ENCODE data around the gene SHFL. TPM values are rescaled to one million over a fixed set of nuclear protein-coding genes. Genes with fewer than 3 reads are reported as not detected.

The SHFL gene
- total RNA-seq, 5 donors from 2014 or later (not counting 1 experiment from before 2014, with no cell fraction given), result 75.5 to 116 (median 109) TPM

- Histone ChIP-seq H3K27ac (ENCODE audit: low read length) (no peak overlapping the region), H3K27me3 (replicated peaks in 1 of 2; ENCODE audit: control insufficient read depth in 2 of 2, extremely low read depth in 1 of 2, insufficient read depth in 2 of 2, low read length in 1 of 2) (no peaks in the 10 kb centered on the region), H3K9me3 (no peaks in the 10 kb centered on the region), H3K4me3 (ENCODE audit: control insufficient read depth in 1 of 2, extremely low read depth in 1 of 2, low read length in 1 of 2) (no peak overlapping the region), H3K4me1 (ENCODE audit: control insufficient read depth in 1 of 2, extremely low read depth in 1 of 2, insufficient read depth in 2 of 2, low read length in 2 of 2) (peaks cover 12 to 79% of the 10 kb centered on the region in 2 experiments), H3K36me3 (ENCODE audit: control insufficient read depth in 2 of 2, extremely low read depth in 1 of 2, insufficient read depth in 1 of 2, low read length in 1 of 2) (peaks cover 20 to 51% of the 10 kb centered on the region in 2 donors)
- 91% methylated on average over 14 of the region's 21 CpGs for WGBS (ENCODE audit: insufficient coverage)
- Mint-ChIP-seq H3K4me3 (peak overlapping the region in 1 of 3 donors; percentile 18), H3K36me3 (peaks cover 23% of the 10 kb centered on the region), H3K27me3 (no peaks in the 10 kb centered on the region), H3K4me1 (peaks cover 35 to 51% (median 44%) of the 10 kb centered on the region in 3 donors), H3K9me3 (no peaks in the 10 kb centered on the region), H3K27ac (peak overlapping the region in 1 of 2 donors; percentile 48)
- ATAC-seq (replicated peaks in 1 of 4) (no peak), DNase-seq (no peak)
- ChIA-PET POLR2A (no interaction called here), CTCF (interaction anchor here (0.6 to 2.1 kb wide), 5 partner anchors 9 to 142 kb away, joined by 3 to 5 read pairs (median 3); partner anchors contain the start of gene PPAN (in 1 of the 2))
These were observed 30.9 kb downstream of the SHFL start for GRCh38 chr19:10116866-10117616.

GRCh38 chr19:10118960-10119359, 32.8 kb downstream of the SHFL start:
- H3K4me1 ChIP-seq (ENCODE audit: control insufficient read depth in 1 of 2, extremely low read depth in 1 of 2, insufficient read depth in 2 of 2, low read length in 2 of 2), result peaks cover 10 to 60% of the 10 kb centered on the region in 2 experiments
- CTCF ChIA-PET, result interaction anchor here in 1 of 2 donors (0.7 kb wide), 1 partner anchor 15 kb away, joined by 3 read pairs; no protein-coding TSS in a partner anchor
- no peaks in the 10 kb centered on the region for H3K27me3 ChIP-seq (replicated peaks in 1 of 2; ENCODE audit: control insufficient read depth in 2 of 2, extremely low read depth in 1 of 2, insufficient read depth in 2 of 2, low read length in 1 of 2)
- Mint-ChIP-seq H3K4me3 (peak overlapping the region; percentile 89 to 91 (median 90)), H3K4me1 (peaks cover 22 to 32% (median 30%) of the 10 kb centered on the region in 3 donors), H3K27ac (peak overlapping the region; percentile 87 to 92), H3K27me3 (no peaks in the 10 kb centered on the region), H3K9me3 (no peaks in the 10 kb centered on the region), H3K36me3 (peaks cover 23% of the 10 kb centered on the region)
- whole genome bisulfite sequencing (ENCODE audit: insufficient coverage), result 54% methylated on average over 11 of the region's 12 CpGs
- ATAC-seq (replicated peaks in 1 of 4) (no peak), DNase-seq (no peak)
- peaks cover 18 to 48% of the 10 kb centered on the region in 2 donors for H3K36me3 ChIP-seq (ENCODE audit: control insufficient read depth in 2 of 2, extremely low read depth in 1 of 2, insufficient read depth in 1 of 2, low read length in 1 of 2)
- H3K4me3 ChIP-seq (ENCODE audit: control insufficient read depth in 1 of 2, extremely low read depth in 1 of 2, low read length in 1 of 2), result peak overlapping the region; percentile 72 to 97
- POLR2A ChIA-PET, result no interaction called here
- H3K27ac ChIP-seq (ENCODE audit: low read length), result peak overlapping the region; percentile 25
- no peaks in the 10 kb centered on the region for H3K9me3 ChIP-seq

- ATAC-seq (replicated peaks in 1 of 4) (no peak), DNase-seq (no peak)
- Histone ChIP-seq H3K27ac (ENCODE audit: low read length) (no peak overlapping the region), H3K36me3 (ENCODE audit: control insufficient read depth in 2 of 2, extremely low read depth in 1 of 2, insufficient read depth in 1 of 2, low read length in 1 of 2) (peaks cover 17 to 33% of the 10 kb centered on the region in 2 donors), H3K4me1 (ENCODE audit: control insufficient read depth in 1 of 2, extremely low read depth in 1 of 2, insufficient read depth in 2 of 2, low read length in 2 of 2) (peaks cover 10 to 45% of the 10 kb centered on the region in 2 experiments), H3K4me3 (ENCODE audit: control insufficient read depth in 1 of 2, extremely low read depth in 1 of 2, low read length in 1 of 2) (no peak overlapping the region), H3K27me3 (replicated peaks in 1 of 2; ENCODE audit: control insufficient read depth in 2 of 2, extremely low read depth in 1 of 2, insufficient read depth in 2 of 2, low read length in 1 of 2) (no peaks in the 10 kb centered on the region), H3K9me3 (no peaks in the 10 kb centered on the region)
- H3K4me3 Mint-ChIP-seq, result peak overlapping the region in 1 of 3 donors; percentile 28
- ChIA-PET POLR2A (interaction anchor here (0.5 to 0.7 kb wide), 2 partner anchors 18 to 1426 kb away, joined by 3 to 5 read pairs; no protein-coding TSS in a partner anchor), CTCF (interaction anchor here (0.5 to 1.1 kb wide), 5 partner anchors 17 to 750 kb away, joined by 3 to 8 read pairs (median 4); no protein-coding TSS in a partner anchor)
- no peak overlapping the region for H3K27ac Mint-ChIP-seq
- WGBS (ENCODE audit: insufficient coverage), result 96% methylated on average over 5 of the region's 9 CpGs
- peaks cover 18% of the 10 kb centered on the region for H3K36me3 Mint-ChIP-seq
- no peaks in the 10 kb centered on the region for H3K27me3 Mint-ChIP-seq
- no peaks in the 10 kb centered on the region for H3K9me3 Mint-ChIP-seq
- H3K4me1 Mint-ChIP-seq, result peaks cover 22 to 29% (median 28%) of the 10 kb centered on the region in 3 donors
These were observed 34.5 kb downstream of the SHFL start for GRCh38 chr19:10120538-10121189.

GRCh38 chr19:10122045-10122444, 35.9 kb downstream of the SHFL start:
- Histone ChIP-seq H3K4me1 (ENCODE audit: control insufficient read depth in 1 of 2, extremely low read depth in 1 of 2, insufficient read depth in 2 of 2, low read length in 2 of 2) (peaks cover 10 to 31% of the 10 kb centered on the region in 2 experiments), H3K36me3 (ENCODE audit: control insufficient read depth in 2 of 2, extremely low read depth in 1 of 2, insufficient read depth in 1 of 2, low read length in 1 of 2) (peaks cover 4 to 24% of the 10 kb centered on the region in 2 donors), H3K27me3 (replicated peaks in 1 of 2; ENCODE audit: control insufficient read depth in 2 of 2, extremely low read depth in 1 of 2, insufficient read depth in 2 of 2, low read length in 1 of 2) (no peaks in the 10 kb centered on the region), H3K9me3 (no peaks in the 10 kb centered on the region), H3K27ac (ENCODE audit: low read length) (no peak overlapping the region), H3K4me3 (ENCODE audit: control insufficient read depth in 1 of 2, extremely low read depth in 1 of 2, low read length in 1 of 2) (no peak overlapping the region)
- Mint-ChIP-seq H3K4me1 (peaks cover 12 to 22% (median 21%) of the 10 kb centered on the region in 3 donors), H3K9me3 (no peaks in the 10 kb centered on the region), H3K27ac (no peak overlapping the region), H3K36me3 (peaks cover 7% of the 10 kb centered on the region), H3K4me3 (no peak overlapping the region), H3K27me3 (no peaks in the 10 kb centered on the region)
- ChIA-PET POLR2A (no interaction called here), CTCF (interaction anchor here (0.6 to 0.8 kb wide), 5 partner anchors 21 to 965 kb away, joined by 3 to 12 read pairs (median 6); no protein-coding TSS in a partner anchor)
- no peak for DNase-seq
- no CpG with 5 or more reads among the region's 6 CpGs for WGBS (ENCODE audit: insufficient coverage)
- no peak for ATAC-seq (replicated peaks in 1 of 4)

- ChIA-PET CTCF (no interaction called here), POLR2A (interaction anchor here in 1 of 2 donors (0.6 kb wide), 1 partner anchor 58 kb away, joined by 3 read pairs; no protein-coding TSS in a partner anchor)
- Mint-ChIP-seq H3K4me1 (peaks cover 6 to 9% (median 8%) of the 10 kb centered on the region in 3 donors), H3K27ac (no peak overlapping the region), H3K36me3 (peaks cover 4% of the 10 kb centered on the region), H3K4me3 (no peak overlapping the region), H3K27me3 (no peaks in the 10 kb centered on the region), H3K9me3 (no peaks in the 10 kb centered on the region)
- no peaks in the 10 kb centered on the region for H3K9me3 ChIP-seq
- H3K4me1 ChIP-seq (ENCODE audit: control insufficient read depth in 1 of 2, extremely low read depth in 1 of 2, insufficient read depth in 2 of 2, low read length in 2 of 2), result peaks cover 0 to 8% of the 10 kb centered on the region in 2 experiments
- DNase-seq, result no peak
- H3K36me3 ChIP-seq (ENCODE audit: control insufficient read depth in 2 of 2, extremely low read depth in 1 of 2, insufficient read depth in 1 of 2, low read length in 1 of 2), result peaks cover 4 to 8% of the 10 kb centered on the region in 2 donors
- no peak overlapping the region for H3K4me3 ChIP-seq (ENCODE audit: control insufficient read depth in 1 of 2, extremely low read depth in 1 of 2, low read length in 1 of 2)
- WGBS (ENCODE audit: insufficient coverage), result 85% methylated on average over 3 of the region's 7 CpGs
- ATAC-seq (replicated peaks in 1 of 4), result no peak
- H3K27me3 ChIP-seq (replicated peaks in 1 of 2; ENCODE audit: control insufficient read depth in 2 of 2, extremely low read depth in 1 of 2, insufficient read depth in 2 of 2, low read length in 1 of 2), result no peaks in the 10 kb centered on the region
- no peak overlapping the region for H3K27ac ChIP-seq (ENCODE audit: low read length)
These were observed 38.3 kb downstream of the SHFL start for GRCh38 chr19:10124429-10124828.

GRCh38 chr19:10126213-10126639, 40.1 kb downstream of the SHFL start:
- ATAC-seq (replicated peaks in 1 of 4) (no peak), DNase-seq (no peak)
- H3K4me3 ChIP-seq (ENCODE audit: control insufficient read depth in 1 of 2, extremely low read depth in 1 of 2, low read length in 1 of 2), result no peak overlapping the region
- WGBS (ENCODE audit: insufficient coverage), result no CpG with 5 or more reads among the region's 4 CpGs
- Mint-ChIP-seq H3K27ac (no peak overlapping the region), H3K9me3 (no peaks in the 10 kb centered on the region), H3K27me3 (no peaks in the 10 kb centered on the region), H3K4me3 (no peak overlapping the region), H3K36me3 (peaks cover 8% of the 10 kb centered on the region), H3K4me1 (no peaks in the 10 kb centered on the region)
- peaks cover 7 to 12% of the 10 kb centered on the region in 2 donors for H3K36me3 ChIP-seq (ENCODE audit: control insufficient read depth in 2 of 2, extremely low read depth in 1 of 2, insufficient read depth in 1 of 2, low read length in 1 of 2)
- no peaks in the 10 kb centered on the region for H3K27me3 ChIP-seq (replicated peaks in 1 of 2; ENCODE audit: control insufficient read depth in 2 of 2, extremely low read depth in 1 of 2, insufficient read depth in 2 of 2, low read length in 1 of 2)
- ChIA-PET POLR2A (no interaction called here), CTCF (no interaction called here)
- H3K4me1 ChIP-seq (ENCODE audit: control insufficient read depth in 1 of 2, extremely low read depth in 1 of 2, insufficient read depth in 2 of 2, low read length in 2 of 2), result no peaks in the 10 kb centered on the region
- no peak overlapping the region for H3K27ac ChIP-seq (ENCODE audit: low read length)
- H3K9me3 ChIP-seq, result no peaks in the 10 kb centered on the region
